WTC11 (cell line): Measurements from ENCODE around the gene LRP1. TPM values are rescaled to one million over a fixed set of nuclear protein-coding genes. Genes with fewer than 3 reads are reported as not detected.

ENCODE experiments used
- ATF1 ChIP-seq: sonication (generic); formaldehyde crosslinking; IDR thresholded peaks from 2 replicates; pipeline ENCODE4 v1.8.1; 2023; ENCODE audit warnings: mild to moderate bottlenecking, moderate library complexity, missing genetic modification reagents
- CBFB ChIP-seq: sonication (generic); formaldehyde crosslinking; IDR thresholded peaks from 2 replicates; pipeline ENCODE4 v1.8.1; 2022; ENCODE audit warnings: mild to moderate bottlenecking, low read depth, missing genetic modification reagents
- CREB1 ChIP-seq: sonication (generic); formaldehyde crosslinking; IDR thresholded peaks from 2 replicates; pipeline ENCODE4 v1.8.0; 2023; ENCODE audit warnings: mild to moderate bottlenecking, missing genetic modification reagents
- CREM ChIP-seq: sonication (generic); formaldehyde crosslinking; IDR thresholded peaks from 2 replicates; pipeline ENCODE4 v1.8.1; 2022; ENCODE audit warnings: mild to moderate bottlenecking, missing genetic modification reagents, moderate library complexity
- ESRRA ChIP-seq: sonication (generic); formaldehyde crosslinking; IDR thresholded peaks from 2 replicates; pipeline ENCODE4 v1.8.1; 2022; ENCODE audit warnings: mild to moderate bottlenecking, missing genetic modification reagents, borderline replicate concordance
- MXD4 ChIP-seq: fragments of 250-450 bp; sonication (Bioruptor Pico); IDR thresholded peaks from 2 replicates; pipeline ENCODE4 v1.8.0; 2021; ENCODE audit warnings: mild to moderate bottlenecking, moderate library complexity, borderline replicate concordance
- NR1H2 ChIP-seq: sonication (generic); formaldehyde crosslinking; IDR thresholded peaks from 2 replicates; pipeline ENCODE4 v1.9.0; 2021; ENCODE audit warnings: mild to moderate bottlenecking, moderate library complexity, missing genetic modification reagents
- OVOL2 ChIP-seq: fragments of 250-450 bp; sonication (Bioruptor Pico); IDR thresholded peaks from 2 replicates; pipeline ENCODE4 v1.9.0; 2021; ENCODE audit warnings: mild to moderate bottlenecking, borderline replicate concordance
- PRRX2 ChIP-seq: fragments of 250-450 bp; sonication (Bioruptor Pico); IDR thresholded peaks from 2 replicates; pipeline ENCODE4 v1.8.0; 2021; ENCODE audit warnings: mild to moderate bottlenecking
- SOX15 ChIP-seq: fragments of 250-450 bp; sonication (Bioruptor Pico); IDR thresholded peaks from 2 replicates; pipeline ENCODE4 v1.9.0; 2021; ENCODE audit warnings: mild to moderate bottlenecking
- SP1 ChIP-seq: sonication (generic); formaldehyde crosslinking; conservative IDR thresholded peaks from 2 replicates; pipeline ENCODE4 v1.8.1; 2022; ENCODE audit warnings: missing genetic modification reagents
- TCF7 ChIP-seq: sonication (generic); formaldehyde crosslinking; IDR thresholded peaks from 2 replicates; pipeline ENCODE4 v1.8.0; 2022; ENCODE audit warnings: mild to moderate bottlenecking, low read depth, missing genetic modification reagents, moderate library complexity
- ZBTB21 ChIP-seq: sonication (generic); formaldehyde crosslinking; IDR thresholded peaks from 2 replicates; pipeline ENCODE4 v1.8.1; 2023; ENCODE audit warnings: mild to moderate bottlenecking, missing genetic modification reagents, borderline replicate concordance
- ZNF423 ChIP-seq: fragments of 250-450 bp; sonication (Bioruptor Pico); IDR thresholded peaks from 2 replicates; pipeline ENCODE4 v2.1.2; 2022; ENCODE audit warnings: mild to moderate bottlenecking, moderate library complexity
- total RNA-seq: library from RNA; stranded (reverse); gene quantifications from 3 replicates; pipeline ENCODE4 v1.2.3, GENCODE V29; 2021
- TF ChIP-seq, protein P1 (sequence below): sonication (generic); formaldehyde crosslinking; IDR thresholded peaks from 2 replicates; pipeline ENCODE4 v1.8.1; 2023; ENCODE audit warnings: mild to moderate bottlenecking, moderate library complexity, missing genetic modification reagents
- TF ChIP-seq, protein P2 (sequence below): sonication (generic); formaldehyde crosslinking; IDR thresholded peaks from 2 replicates; pipeline ENCODE4 v1.8.1; 2023; ENCODE audit warnings: mild to moderate bottlenecking, missing genetic modification reagents, moderate library complexity
- TF ChIP-seq, protein P3 (sequence below): fragments of 250-450 bp; sonication (Bioruptor Pico); IDR thresholded peaks from 2 replicates; pipeline ENCODE4 v1.9.0; 2021; ENCODE audit warnings: moderate library complexity, mild to moderate bottlenecking, inconsistent platforms, borderline replicate concordance
- TF ChIP-seq, protein P4 (sequence below): sonication (generic); formaldehyde crosslinking; conservative IDR thresholded peaks from 2 replicates; pipeline ENCODE4 v1.8.1; 2022; ENCODE audit warnings: mild to moderate bottlenecking, missing genetic modification reagents
- TF ChIP-seq, protein P5 (sequence below): fragments of 250-450 bp; sonication (Bioruptor Pico); IDR thresholded peaks from 2 replicates; pipeline ENCODE4 v1.9.0; 2021; ENCODE audit warnings: mild to moderate bottlenecking, borderline replicate concordance
- TF ChIP-seq, protein P6 (sequence below): sonication (generic); formaldehyde crosslinking; IDR thresholded peaks from 2 replicates; pipeline ENCODE4 v1.8.0; 2023; ENCODE audit warnings: mild to moderate bottlenecking, missing genetic modification reagents

The LRP1 gene
- total RNA-seq, 1 experiment from 2014 or later: 120 TPM

DNA sequence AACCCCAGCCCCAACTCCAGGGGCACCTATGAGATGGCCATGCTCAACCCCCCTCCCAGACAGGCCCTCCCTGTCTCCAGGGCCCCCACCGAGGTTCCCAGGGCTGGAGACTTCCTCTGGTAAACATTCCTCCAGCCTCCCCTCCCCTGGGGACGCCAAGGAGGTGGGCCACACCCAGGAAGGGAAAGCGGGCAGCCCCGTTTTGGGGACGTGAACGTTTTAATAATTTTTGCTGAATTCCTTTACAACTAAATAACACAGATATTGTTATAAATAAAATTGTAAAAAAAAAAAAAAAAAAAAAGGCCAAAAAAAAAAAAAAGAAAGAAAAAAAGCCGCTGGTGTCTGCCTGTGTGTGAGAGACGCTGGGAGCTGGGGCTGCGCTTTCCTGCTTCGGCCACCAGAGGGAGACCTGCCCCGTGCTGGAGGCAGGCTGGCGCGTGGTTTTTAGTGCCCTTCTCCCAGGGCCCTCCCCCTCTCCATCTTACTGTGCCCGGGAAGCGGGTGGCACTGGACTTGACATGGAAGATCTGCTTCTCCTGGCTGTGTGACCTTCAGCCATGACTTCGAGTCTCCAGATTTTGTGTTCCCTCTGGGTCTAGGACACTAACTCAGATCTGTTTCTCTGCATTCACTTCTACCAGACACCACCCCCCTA, 84.9 kb downstream of the LRP1 start (continued):
- TF ChIP-seq SOX15 (CRISPR knock-in tag) (no peak), MXD4 (CRISPR knock-in tag) (no peak), OVOL2 (CRISPR knock-in tag) (no peak), CBFB (CRISPR knock-in tag) (no peak), ATF1 (0 out of 2 replicates have a peak, but pooled peaks have one; percentile 36), ZNF423 (CRISPR knock-in tag) (no peak), ZBTB21 (CRISPR knock-in tag) (no peak), ESRRA (CRISPR knock-in tag) (no peak), CREB1 (CRISPR knock-in tag) (no peak), CREM (no peak), PRRX2 (CRISPR knock-in tag) (no peak), SP1 (no peak), NR1H2 (CRISPR knock-in tag) (no peak), TCF7 (no peak)
- TF ChIP-seq, protein P1, sequence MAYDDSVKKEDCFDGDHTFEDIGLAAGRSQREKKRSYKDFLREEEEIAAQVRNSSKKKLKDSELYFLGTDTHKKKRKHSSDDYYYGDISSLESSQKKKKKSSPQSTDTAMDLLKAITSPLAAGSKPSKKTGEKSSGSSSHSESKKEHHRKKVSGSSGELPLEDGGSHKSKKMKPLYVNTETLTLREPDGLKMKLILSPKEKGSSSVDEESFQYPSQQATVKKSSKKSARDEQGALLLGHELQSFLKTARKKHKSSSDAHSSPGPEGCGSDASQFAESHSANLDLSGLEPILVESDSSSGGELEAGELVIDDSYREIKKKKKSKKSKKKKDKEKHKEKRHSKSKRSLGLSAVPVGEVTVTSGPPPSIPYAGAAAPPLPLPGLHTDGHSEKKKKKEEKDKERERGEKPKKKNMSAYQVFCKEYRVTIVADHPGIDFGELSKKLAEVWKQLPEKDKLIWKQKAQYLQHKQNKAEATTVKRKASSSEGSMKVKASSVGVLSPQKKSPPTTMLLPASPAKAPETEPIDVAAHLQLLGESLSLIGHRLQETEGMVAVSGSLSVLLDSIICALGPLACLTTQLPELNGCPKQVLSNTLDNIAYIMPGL: 0 out of 2 replicates have a peak, but pooled peaks have one; percentile 32
- TF ChIP-seq, protein P2, sequence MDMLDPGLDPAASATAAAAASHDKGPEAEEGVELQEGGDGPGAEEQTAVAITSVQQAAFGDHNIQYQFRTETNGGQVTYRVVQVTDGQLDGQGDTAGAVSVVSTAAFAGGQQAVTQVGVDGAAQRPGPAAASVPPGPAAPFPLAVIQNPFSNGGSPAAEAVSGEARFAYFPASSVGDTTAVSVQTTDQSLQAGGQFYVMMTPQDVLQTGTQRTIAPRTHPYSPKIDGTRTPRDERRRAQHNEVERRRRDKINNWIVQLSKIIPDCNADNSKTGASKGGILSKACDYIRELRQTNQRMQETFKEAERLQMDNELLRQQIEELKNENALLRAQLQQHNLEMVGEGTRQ: no peak
- TF ChIP-seq, protein P3, sequence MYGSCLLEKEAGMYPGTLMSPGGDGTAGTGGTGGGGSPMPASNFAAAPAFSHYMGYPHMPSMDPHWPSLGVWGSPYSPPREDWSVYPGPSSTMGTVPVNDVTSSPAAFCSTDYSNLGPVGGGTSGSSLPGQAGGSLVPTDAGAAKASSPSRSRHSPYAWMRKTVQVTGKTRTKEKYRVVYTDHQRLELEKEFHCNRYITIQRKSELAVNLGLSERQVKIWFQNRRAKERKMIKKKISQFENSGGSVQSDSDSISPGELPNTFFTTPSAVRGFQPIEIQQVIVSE (CRISPR knock-in tag): no peak
- TF ChIP-seq, protein P4, sequence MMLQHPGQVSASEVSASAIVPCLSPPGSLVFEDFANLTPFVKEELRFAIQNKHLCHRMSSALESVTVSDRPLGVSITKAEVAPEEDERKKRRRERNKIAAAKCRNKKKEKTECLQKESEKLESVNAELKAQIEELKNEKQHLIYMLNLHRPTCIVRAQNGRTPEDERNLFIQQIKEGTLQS: no peak
- TF ChIP-seq, protein P5, sequence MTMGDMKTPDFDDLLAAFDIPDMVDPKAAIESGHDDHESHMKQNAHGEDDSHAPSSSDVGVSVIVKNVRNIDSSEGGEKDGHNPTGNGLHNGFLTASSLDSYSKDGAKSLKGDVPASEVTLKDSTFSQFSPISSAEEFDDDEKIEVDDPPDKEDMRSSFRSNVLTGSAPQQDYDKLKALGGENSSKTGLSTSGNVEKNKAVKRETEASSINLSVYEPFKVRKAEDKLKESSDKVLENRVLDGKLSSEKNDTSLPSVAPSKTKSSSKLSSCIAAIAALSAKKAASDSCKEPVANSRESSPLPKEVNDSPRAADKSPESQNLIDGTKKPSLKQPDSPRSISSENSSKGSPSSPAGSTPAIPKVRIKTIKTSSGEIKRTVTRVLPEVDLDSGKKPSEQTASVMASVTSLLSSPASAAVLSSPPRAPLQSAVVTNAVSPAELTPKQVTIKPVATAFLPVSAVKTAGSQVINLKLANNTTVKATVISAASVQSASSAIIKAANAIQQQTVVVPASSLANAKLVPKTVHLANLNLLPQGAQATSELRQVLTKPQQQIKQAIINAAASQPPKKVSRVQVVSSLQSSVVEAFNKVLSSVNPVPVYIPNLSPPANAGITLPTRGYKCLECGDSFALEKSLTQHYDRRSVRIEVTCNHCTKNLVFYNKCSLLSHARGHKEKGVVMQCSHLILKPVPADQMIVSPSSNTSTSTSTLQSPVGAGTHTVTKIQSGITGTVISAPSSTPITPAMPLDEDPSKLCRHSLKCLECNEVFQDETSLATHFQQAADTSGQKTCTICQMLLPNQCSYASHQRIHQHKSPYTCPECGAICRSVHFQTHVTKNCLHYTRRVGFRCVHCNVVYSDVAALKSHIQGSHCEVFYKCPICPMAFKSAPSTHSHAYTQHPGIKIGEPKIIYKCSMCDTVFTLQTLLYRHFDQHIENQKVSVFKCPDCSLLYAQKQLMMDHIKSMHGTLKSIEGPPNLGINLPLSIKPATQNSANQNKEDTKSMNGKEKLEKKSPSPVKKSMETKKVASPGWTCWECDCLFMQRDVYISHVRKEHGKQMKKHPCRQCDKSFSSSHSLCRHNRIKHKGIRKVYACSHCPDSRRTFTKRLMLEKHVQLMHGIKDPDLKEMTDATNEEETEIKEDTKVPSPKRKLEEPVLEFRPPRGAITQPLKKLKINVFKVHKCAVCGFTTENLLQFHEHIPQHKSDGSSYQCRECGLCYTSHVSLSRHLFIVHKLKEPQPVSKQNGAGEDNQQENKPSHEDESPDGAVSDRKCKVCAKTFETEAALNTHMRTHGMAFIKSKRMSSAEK: no peak
- TF ChIP-seq, protein P6, sequence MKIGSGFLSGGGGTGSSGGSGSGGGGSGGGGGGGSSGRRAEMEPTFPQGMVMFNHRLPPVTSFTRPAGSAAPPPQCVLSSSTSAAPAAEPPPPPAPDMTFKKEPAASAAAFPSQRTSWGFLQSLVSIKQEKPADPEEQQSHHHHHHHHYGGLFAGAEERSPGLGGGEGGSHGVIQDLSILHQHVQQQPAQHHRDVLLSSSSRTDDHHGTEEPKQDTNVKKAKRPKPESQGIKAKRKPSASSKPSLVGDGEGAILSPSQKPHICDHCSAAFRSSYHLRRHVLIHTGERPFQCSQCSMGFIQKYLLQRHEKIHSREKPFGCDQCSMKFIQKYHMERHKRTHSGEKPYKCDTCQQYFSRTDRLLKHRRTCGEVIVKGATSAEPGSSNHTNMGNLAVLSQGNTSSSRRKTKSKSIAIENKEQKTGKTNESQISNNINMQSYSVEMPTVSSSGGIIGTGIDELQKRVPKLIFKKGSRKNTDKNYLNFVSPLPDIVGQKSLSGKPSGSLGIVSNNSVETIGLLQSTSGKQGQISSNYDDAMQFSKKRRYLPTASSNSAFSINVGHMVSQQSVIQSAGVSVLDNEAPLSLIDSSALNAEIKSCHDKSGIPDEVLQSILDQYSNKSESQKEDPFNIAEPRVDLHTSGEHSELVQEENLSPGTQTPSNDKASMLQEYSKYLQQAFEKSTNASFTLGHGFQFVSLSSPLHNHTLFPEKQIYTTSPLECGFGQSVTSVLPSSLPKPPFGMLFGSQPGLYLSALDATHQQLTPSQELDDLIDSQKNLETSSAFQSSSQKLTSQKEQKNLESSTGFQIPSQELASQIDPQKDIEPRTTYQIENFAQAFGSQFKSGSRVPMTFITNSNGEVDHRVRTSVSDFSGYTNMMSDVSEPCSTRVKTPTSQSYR (CRISPR knock-in tag): no peak
